ENCODE results near the gene MEAF6.

The MEAF6 gene

GRCh38 chr1:37549341-37549740 lies 34.8 kb upstream of the MEAF6 start:
- TF ChIP-seq USF1 (IDR thresholded peaks at IDR 0.05) = no peak
- TF ChIP-seq FOXM1 (IDR thresholded peaks at IDR 0.05; ENCODE audit: borderline replicate concordance, low read depth) = no peak
- TF ChIP-seq RAD21 (IDR thresholded peaks at IDR 0.05; ENCODE audit: low read depth) = no peak
- no peak for TF ChIP-seq CEBPB (IDR thresholded peaks at IDR 0.05)
- TF ChIP-seq TCF12 (IDR thresholded peaks at IDR 0.05; ENCODE audit: low read depth) = no peak
- TF ChIP-seq ZBTB7A (IDR thresholded peaks at IDR 0.05; ENCODE audit: low read depth) = no peak
- no peak for TF ChIP-seq YY1 (IDR thresholded peaks at IDR 0.05; ENCODE audit: low read depth)

- no peak for TF ChIP-seq MAX (IDR thresholded peaks at IDR 0.05)
- TF ChIP-seq ZBTB7A (IDR thresholded peaks at IDR 0.05; ENCODE audit: low read depth) = no peak
- TF ChIP-seq YY1 (IDR thresholded peaks at IDR 0.05; ENCODE audit: low read depth) = no peak
- TF ChIP-seq USF1 (IDR thresholded peaks at IDR 0.05) = no peak
- TF ChIP-seq CEBPB (IDR thresholded peaks at IDR 0.05) = no peak
Observed at GRCh38 chr1:37545019-37545418, 30.5 kb upstream of the MEAF6 start.

- TF ChIP-seq YY1 (IDR thresholded peaks at IDR 0.05; ENCODE audit: low read depth) = no peak
Observed at GRCh38 chr1:37544530-37544929, 30.0 kb upstream of the MEAF6 start.

GRCh38 chr1:37540036-37540785 lies 25.6 kb upstream of the MEAF6 start:
- TF ChIP-seq CREB1 (IDR thresholded peaks at IDR 0.05; ENCODE audit: low read depth) (no peak), RAD21 (IDR thresholded peaks at IDR 0.05; ENCODE audit: low read depth) (no peak), NFIC (IDR thresholded peaks at IDR 0.05) (no peak), EP300 (IDR thresholded peaks at IDR 0.05; ENCODE audit: borderline replicate concordance) (no peak), ZBTB7A (IDR thresholded peaks at IDR 0.05; ENCODE audit: low read depth) (no peak)

- TF ChIP-seq TCF12 (IDR thresholded peaks at IDR 0.05; ENCODE audit: low read depth) = no peak
- TF ChIP-seq YY1 (IDR thresholded peaks at IDR 0.05; ENCODE audit: low read depth) = no peak
- no peak for TF ChIP-seq TEAD4 (IDR thresholded peaks at IDR 0.05)
- no peak for TF ChIP-seq EP300 (IDR thresholded peaks at IDR 0.05; ENCODE audit: borderline replicate concordance)
- TF ChIP-seq RAD21 (IDR thresholded peaks at IDR 0.05; ENCODE audit: low read depth) = no peak
- TF ChIP-seq MAX (IDR thresholded peaks at IDR 0.05) = no peak
- no peak for TF ChIP-seq ZBTB7A (IDR thresholded peaks at IDR 0.05; ENCODE audit: low read depth)
- no peak for TF ChIP-seq USF1 (IDR thresholded peaks at IDR 0.05)
- no peak for TF ChIP-seq TAF1 (IDR thresholded peaks at IDR 0.05; ENCODE audit: low read depth)
- TF ChIP-seq CEBPB (IDR thresholded peaks at IDR 0.05) = no peak
- TF ChIP-seq NFIC (IDR thresholded peaks at IDR 0.05) = no peak
- TF ChIP-seq REST (IDR thresholded peaks at IDR 0.05; ENCODE audit: low read depth) = no peak
- no peak for TF ChIP-seq CREB1 (IDR thresholded peaks at IDR 0.05; ENCODE audit: low read depth)
- no peak for TF ChIP-seq FOXM1 (IDR thresholded peaks at IDR 0.05; ENCODE audit: borderline replicate concordance, low read depth)
- no peak for TF ChIP-seq EGR1 (IDR thresholded peaks at IDR 0.05)
Observed at GRCh38 chr1:37537378-37537777, 22.8 kb upstream of the MEAF6 start.

GRCh38 chr1:37533317-37534093 lies 18.9 kb upstream of the MEAF6 start:
- TF ChIP-seq CEBPB (IDR thresholded peaks at IDR 0.05) = no peak
- TF ChIP-seq CREB1 (IDR thresholded peaks at IDR 0.05; ENCODE audit: low read depth) = no peak
- no peak for TF ChIP-seq ZBTB7A (IDR thresholded peaks at IDR 0.05; ENCODE audit: low read depth)
- no peak for TF ChIP-seq YY1 (IDR thresholded peaks at IDR 0.05; ENCODE audit: low read depth)
- no peak for TF ChIP-seq EP300 (IDR thresholded peaks at IDR 0.05; ENCODE audit: borderline replicate concordance)

- TF ChIP-seq CEBPB (IDR thresholded peaks at IDR 0.05) (no peak), MAX (IDR thresholded peaks at IDR 0.05) (no peak), TEAD4 (IDR thresholded peaks at IDR 0.05) (no peak), TAF1 (IDR thresholded peaks at IDR 0.05; ENCODE audit: low read depth) (no peak), EP300 (IDR thresholded peaks at IDR 0.05; ENCODE audit: borderline replicate concordance) (no peak), ZBTB7A (IDR thresholded peaks at IDR 0.05; ENCODE audit: low read depth) (no peak), NFIC (IDR thresholded peaks at IDR 0.05) (no peak), CREB1 (IDR thresholded peaks at IDR 0.05; ENCODE audit: low read depth) (no peak), RAD21 (IDR thresholded peaks at IDR 0.05; ENCODE audit: low read depth) (no peak), EGR1 (IDR thresholded peaks at IDR 0.05) (no peak), FOXM1 (IDR thresholded peaks at IDR 0.05; ENCODE audit: borderline replicate concordance, low read depth) (no peak), USF1 (IDR thresholded peaks at IDR 0.05) (no peak), REST (IDR thresholded peaks at IDR 0.05; ENCODE audit: low read depth) (no peak)
Observed at GRCh38 chr1:37519613-37520012, 5.0 kb upstream of the MEAF6 start.
